Thyroid gland (tissue), 4 donors: ENCODE data around the gene GALNTL6.

Source experiments
- POLR2A ChIP-seq, 2 donors: fragments of 450-650 bp; IDR thresholded peaks; one replicate each; pipeline ENCODE4 v1.6.1; 2017; ENCODE audit warnings: antibody characterized with exemption in 2 of 2, mild to moderate bottlenecking in 2 of 2, moderate library complexity in 1 of 2
- TF ChIP-seq, protein P1 (sequence below), 6 experiments: fragments of 200-600 bp in 3 of 6; fragments of 450-650 bp in 3 of 6; sonication (generic) in 3 of 6; IDR thresholded peaks; one replicate each; pipeline ENCODE4 v1.5.1; 2016 to 2019; ENCODE audit warnings: antibody characterized with exemption in 6 of 6, mild to moderate bottlenecking in 2 of 6, inconsistent platforms in 1 of 6, moderate library complexity in 1 of 6

- TF ChIP-seq, protein P1, sequence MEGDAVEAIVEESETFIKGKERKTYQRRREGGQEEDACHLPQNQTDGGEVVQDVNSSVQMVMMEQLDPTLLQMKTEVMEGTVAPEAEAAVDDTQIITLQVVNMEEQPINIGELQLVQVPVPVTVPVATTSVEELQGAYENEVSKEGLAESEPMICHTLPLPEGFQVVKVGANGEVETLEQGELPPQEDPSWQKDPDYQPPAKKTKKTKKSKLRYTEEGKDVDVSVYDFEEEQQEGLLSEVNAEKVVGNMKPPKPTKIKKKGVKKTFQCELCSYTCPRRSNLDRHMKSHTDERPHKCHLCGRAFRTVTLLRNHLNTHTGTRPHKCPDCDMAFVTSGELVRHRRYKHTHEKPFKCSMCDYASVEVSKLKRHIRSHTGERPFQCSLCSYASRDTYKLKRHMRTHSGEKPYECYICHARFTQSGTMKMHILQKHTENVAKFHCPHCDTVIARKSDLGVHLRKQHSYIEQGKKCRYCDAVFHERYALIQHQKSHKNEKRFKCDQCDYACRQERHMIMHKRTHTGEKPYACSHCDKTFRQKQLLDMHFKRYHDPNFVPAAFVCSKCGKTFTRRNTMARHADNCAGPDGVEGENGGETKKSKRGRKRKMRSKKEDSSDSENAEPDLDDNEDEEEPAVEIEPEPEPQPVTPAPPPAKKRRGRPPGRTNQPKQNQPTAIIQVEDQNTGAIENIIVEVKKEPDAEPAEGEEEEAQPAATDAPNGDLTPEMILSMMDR (IDR thresholded peaks at IDR 0.05): no peak
- no peak for TF ChIP-seq POLR2A (IDR thresholded peaks at IDR 0.05)
Measured at GRCh38 chr4:172088556-172088955, 275.4 kb downstream of the GALNTL6 start.
